ENCODE measurements around the gene DOK7. TPM values are rescaled to one million over a fixed set of nuclear protein-coding genes. Genes with fewer than 3 reads are reported as not detected.

DOK7 gene
- total and polyA plus RNA-seq, 2 of the 4 experiments (the other 2 are of a cell fraction), result not detected

DNA sequence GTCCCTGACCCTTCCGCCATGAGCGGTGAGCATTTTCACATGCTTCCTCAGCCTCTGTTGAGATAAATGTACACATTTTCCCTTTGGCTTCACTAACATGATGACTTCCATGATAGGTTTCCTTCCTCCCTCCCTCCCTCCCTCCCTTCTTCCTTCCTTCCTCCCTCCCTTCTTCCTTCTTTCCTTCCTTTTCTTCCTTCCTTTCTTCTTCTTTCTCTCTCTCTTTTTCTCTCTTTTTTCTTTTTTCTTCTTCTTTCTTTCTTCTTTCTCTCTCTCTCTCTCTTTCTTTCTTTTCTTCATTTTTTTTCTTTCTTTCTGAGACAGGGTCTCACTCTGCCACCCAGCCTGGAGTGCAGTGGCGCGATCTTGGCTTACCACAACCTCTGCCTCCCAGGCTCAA lies 12.5 kb upstream of the DOK7 start:
- POLR2A ChIA-PET (ENCODE audit: unreplicated experiment), result no interaction called here

More for the DNA sequence above, 12.5 kb upstream of the DOK7 start:
- Histone ChIP-seq H3K27me3 (ENCODE audit: control insufficient read depth, insufficient read depth, low read length) (peaks cover 2% of the 10 kb centered on the region; the same call in 1 of the 2 replicates), H4K20me1 (ENCODE audit: insufficient read depth, low read length) (no peaks in the 10 kb centered on the region; the same call in none of the 2 replicates), H3K9ac (ENCODE audit: low read depth, low read length) (no peak overlapping the region), H2AK9ac (replicated peaks; ENCODE audit: low read depth, low read length, poor library complexity) (no peak overlapping the region), H3K18ac (ENCODE audit: low read depth, low read length) (no peak overlapping the region), H3K56ac (ENCODE audit: extremely low read depth, insufficient read depth, low read length) (no peak overlapping the region), H2BK120ac (ENCODE audit: low read depth, low read length) (no peak overlapping the region), H3K27ac (ENCODE audit: insufficient read depth, low read length) (no peak overlapping the region), H3K9me1 (ENCODE audit: insufficient read depth, low read length) (no peaks in the 10 kb centered on the region; the same call in 1 of the 2 replicates), H2BK15ac (ENCODE audit: low read depth, low read length) (no peak overlapping the region), H3K9me3 (ENCODE audit: control insufficient read depth, insufficient read depth, low read length) (peaks cover 9% of the 10 kb centered on the region), H3K14ac (replicated peaks; ENCODE audit: low read depth, low read length) (no peak overlapping the region), H3K4me3 (ENCODE audit: insufficient read depth, low read depth, low read length) (no peak overlapping the region), H3K23ac (ENCODE audit: low read depth, low read length) (no peak overlapping the region), H3K4ac (ENCODE audit: low read depth, low read length) (no peak overlapping the region), H2AFZ (replicated peaks; ENCODE audit: low read length, poor library complexity) (no peak overlapping the region), H2BK20ac (ENCODE audit: low read depth, low read length) (no peak overlapping the region), H3K79me1 (ENCODE audit: low read depth in 1 of 2, low read length in 2 of 2) (no peaks in the 10 kb centered on the region), H4K91ac (ENCODE audit: insufficient read depth, low read depth, low read length) (no peak overlapping the region), H2AK5ac (ENCODE audit: low read depth, low read length) (peak overlapping the region; percentile 24; the same call in 1 of the 2 replicates), H3K4me2 (ENCODE audit: low read depth, low read length) (no peak overlapping the region), H4K5ac (ENCODE audit: low read depth, low read length) (no peak overlapping the region), H4K8ac (ENCODE audit: low read depth in 2 of 2, low read length in 2 of 2) (no peak overlapping the region), H3K36me3 (ENCODE audit: control insufficient read depth, insufficient read depth, low read length) (no peaks in the 10 kb centered on the region), H2BK5ac (ENCODE audit: low read depth, low read length, poor library complexity, severe bottlenecking) (no peak overlapping the region), H3K4me1 (ENCODE audit: control insufficient read depth, insufficient read depth, low read length) (peaks cover 7% of the 10 kb centered on the region; the same call in 1 of the 2 replicates)
- in situ Hi-C loops (cut with MboI; ENCODE audit: low sequenced_read_pairs), result no loop called here
- CTCF ChIA-PET, result no interaction called here
- DNase-seq (no peak), ATAC-seq (ENCODE audit: low read depth) (no peak)
- TF ChIP-seq FOS (IDR thresholded peaks at IDR 0.05; ENCODE audit: low read depth, low read length), result no peak
- TF ChIP-seq BHLHE40 (IDR thresholded peaks at IDR 0.05; ENCODE audit: low read depth, low read length), result no peak
- no peak for TF ChIP-seq RFX5 (IDR thresholded peaks at IDR 0.05; ENCODE audit: low read depth, low read length)
- no peak for TF ChIP-seq RAD21 (IDR thresholded peaks at IDR 0.05; ENCODE audit: low read length)
- TF ChIP-seq USF2 (IDR thresholded peaks at IDR 0.05; ENCODE audit: low read depth, low read length), result no peak
- TF ChIP-seq CHD1 (IDR thresholded peaks at IDR 0.05; ENCODE audit: low read depth, low read length), result no peak
- no peak for TF ChIP-seq CEBPB (IDR thresholded peaks at IDR 0.05; ENCODE audit: low read depth, low read length)
- TF ChIP-seq MAZ (IDR thresholded peaks at IDR 0.05; ENCODE audit: borderline replicate concordance, low read depth, low read length), result no peak
- no peak for TF ChIP-seq MXI1 (IDR thresholded peaks at IDR 0.05; ENCODE audit: borderline replicate concordance, low read depth, low read length)
- TF ChIP-seq NFE2L2 (IDR thresholded peaks at IDR 0.05; ENCODE audit: low read depth, low read length), result no peak
- no peak for TF ChIP-seq SMC3 (IDR thresholded peaks at IDR 0.05; ENCODE audit: low read depth, low read length)
- TF ChIP-seq, protein P1, sequence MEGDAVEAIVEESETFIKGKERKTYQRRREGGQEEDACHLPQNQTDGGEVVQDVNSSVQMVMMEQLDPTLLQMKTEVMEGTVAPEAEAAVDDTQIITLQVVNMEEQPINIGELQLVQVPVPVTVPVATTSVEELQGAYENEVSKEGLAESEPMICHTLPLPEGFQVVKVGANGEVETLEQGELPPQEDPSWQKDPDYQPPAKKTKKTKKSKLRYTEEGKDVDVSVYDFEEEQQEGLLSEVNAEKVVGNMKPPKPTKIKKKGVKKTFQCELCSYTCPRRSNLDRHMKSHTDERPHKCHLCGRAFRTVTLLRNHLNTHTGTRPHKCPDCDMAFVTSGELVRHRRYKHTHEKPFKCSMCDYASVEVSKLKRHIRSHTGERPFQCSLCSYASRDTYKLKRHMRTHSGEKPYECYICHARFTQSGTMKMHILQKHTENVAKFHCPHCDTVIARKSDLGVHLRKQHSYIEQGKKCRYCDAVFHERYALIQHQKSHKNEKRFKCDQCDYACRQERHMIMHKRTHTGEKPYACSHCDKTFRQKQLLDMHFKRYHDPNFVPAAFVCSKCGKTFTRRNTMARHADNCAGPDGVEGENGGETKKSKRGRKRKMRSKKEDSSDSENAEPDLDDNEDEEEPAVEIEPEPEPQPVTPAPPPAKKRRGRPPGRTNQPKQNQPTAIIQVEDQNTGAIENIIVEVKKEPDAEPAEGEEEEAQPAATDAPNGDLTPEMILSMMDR (conservative IDR thresholded peaks at IDR 0.05; ENCODE audit: low read depth, low read length), result no peak
- no peak for TF ChIP-seq POLR2A (IDR thresholded peaks at IDR 0.05; ENCODE audit: low read depth, low read length)
- TF ChIP-seq ELK1 (IDR thresholded peaks at IDR 0.05; ENCODE audit: borderline replicate concordance, low read depth, low read length), result no peak
- no peak for TF ChIP-seq RCOR1 (IDR thresholded peaks at IDR 0.05; ENCODE audit: insufficient replicate concordance, low read length)
- dilution Hi-C loops (cut with HindIII; ENCODE audit: low sequenced_read_pairs, unreplicated experiment), result no loop called here
- intact Hi-C loops (cut with micrococcal nuclease), result no loop called here
- BruUV-seq (replicated peaks), result no TSS peak
- 100% methylated on average over 2 of the region's 4 CpGs; no CpG with 5 or more reads in 1 of the 2 experiments for WGBS, 2 experiments (ENCODE audit: extremely low coverage in 2 of 2, insufficient read length in 1 of 2)
